ENCODE measurements around the gene JADE2. TPM values are rescaled to one million over a fixed set of nuclear protein-coding genes. Genes with fewer than 3 reads are reported as not detected.

Gene JADE2
- polyA plus RNA-seq, 3 donors = 2.1 to 10.2 (median 3.1) TPM

DNA sequence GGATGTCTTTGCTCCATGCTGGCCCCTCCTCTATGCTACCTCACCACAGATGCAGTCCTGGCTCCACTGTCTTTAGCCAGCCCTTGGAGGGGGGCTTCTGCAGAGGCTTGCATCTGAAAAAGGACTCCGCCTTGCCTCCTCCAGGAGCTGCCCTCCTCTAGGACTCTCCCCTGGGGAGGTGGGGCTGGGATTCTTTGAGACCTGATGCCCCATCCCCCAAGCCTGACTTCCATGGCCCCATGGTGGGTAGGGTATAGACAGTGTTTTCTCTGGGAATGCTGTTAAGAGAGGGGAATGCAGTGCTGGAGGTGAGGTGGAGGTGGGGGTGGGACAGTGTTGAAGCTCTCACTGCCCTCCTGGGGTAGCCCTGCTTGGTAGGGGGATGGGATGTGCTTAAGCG is 14.3 kb downstream of the JADE2 start:
- Histone ChIP-seq H3K9me3 (replicated peaks in 1 of 2; ENCODE audit: control insufficient read depth in 1 of 2, insufficient read depth in 1 of 2, low read length in 2 of 2) (no peaks in the 10 kb centered on the region), H3K4me1 (ENCODE audit: control insufficient read depth in 1 of 2, insufficient read depth in 2 of 2, low read length in 2 of 2) (peaks cover 14 to 17% of the 10 kb centered on the region in 2 donors), H3K4me3 (replicated peaks in 1 of 3; ENCODE audit: low read depth in 2 of 3, low read length in 3 of 3) (no peak overlapping the region), H3K9ac (ENCODE audit: insufficient read depth, low read length, poor library complexity, severe bottlenecking) (no peak overlapping the region), H2AFZ (ENCODE audit: insufficient read depth, low read depth, low read length, poor library complexity, severe bottlenecking) (no peak overlapping the region), H3K36me3 (replicated peaks in 1 of 2; ENCODE audit: control insufficient read depth in 1 of 2, insufficient read depth in 2 of 2, low read length in 2 of 2) (peaks cover 10 to 52% of the 10 kb centered on the region in 2 donors), H4K20me1 (ENCODE audit: insufficient read depth, low read length) (peaks cover 50% of the 10 kb centered on the region), H3K27ac (ENCODE audit: low read depth in 1 of 2, low read length in 2 of 2) (no peak overlapping the region), H3K79me2 (ENCODE audit: insufficient read depth, low read length) (peaks cover 7% of the 10 kb centered on the region), H3K27me3 (ENCODE audit: control insufficient read depth in 2 of 2, insufficient read depth in 2 of 2, low read length in 2 of 2) (no peaks in the 10 kb centered on the region), H3K4me2 (replicated peaks; ENCODE audit: extremely low read depth, low read length, poor library complexity, severe bottlenecking) (no peak overlapping the region)
- H3K27ac Mint-ChIP-seq = peak overlapping the region in 1 of 7 donors; percentile 66
- WGBS (ENCODE audit: insufficient coverage) = no CpG with 5 or more reads among the region's 2 CpGs
- DNase-seq = no peak
- H3K36me3 Mint-ChIP-seq = peaks cover 42 to 46% of the 10 kb centered on the region in 2 donors
- intact Hi-C loops (cut with micrococcal nuclease) = no loop called here
- H3K4me3 Mint-ChIP-seq = no peak overlapping the region
- H3K27me3 Mint-ChIP-seq (ENCODE audit: low read depth in 3 of 3) = peaks cover 0 to 1% (median 0%) of the 10 kb centered on the region in 3 donors
- TF ChIP-seq CTCF (IDR thresholded peaks at IDR 0.05) = no peak
- peaks cover 15% of the 10 kb centered on the region for H3K4me1 Mint-ChIP-seq
- no peaks in the 10 kb centered on the region for H3K9me3 Mint-ChIP-seq

DNA sequence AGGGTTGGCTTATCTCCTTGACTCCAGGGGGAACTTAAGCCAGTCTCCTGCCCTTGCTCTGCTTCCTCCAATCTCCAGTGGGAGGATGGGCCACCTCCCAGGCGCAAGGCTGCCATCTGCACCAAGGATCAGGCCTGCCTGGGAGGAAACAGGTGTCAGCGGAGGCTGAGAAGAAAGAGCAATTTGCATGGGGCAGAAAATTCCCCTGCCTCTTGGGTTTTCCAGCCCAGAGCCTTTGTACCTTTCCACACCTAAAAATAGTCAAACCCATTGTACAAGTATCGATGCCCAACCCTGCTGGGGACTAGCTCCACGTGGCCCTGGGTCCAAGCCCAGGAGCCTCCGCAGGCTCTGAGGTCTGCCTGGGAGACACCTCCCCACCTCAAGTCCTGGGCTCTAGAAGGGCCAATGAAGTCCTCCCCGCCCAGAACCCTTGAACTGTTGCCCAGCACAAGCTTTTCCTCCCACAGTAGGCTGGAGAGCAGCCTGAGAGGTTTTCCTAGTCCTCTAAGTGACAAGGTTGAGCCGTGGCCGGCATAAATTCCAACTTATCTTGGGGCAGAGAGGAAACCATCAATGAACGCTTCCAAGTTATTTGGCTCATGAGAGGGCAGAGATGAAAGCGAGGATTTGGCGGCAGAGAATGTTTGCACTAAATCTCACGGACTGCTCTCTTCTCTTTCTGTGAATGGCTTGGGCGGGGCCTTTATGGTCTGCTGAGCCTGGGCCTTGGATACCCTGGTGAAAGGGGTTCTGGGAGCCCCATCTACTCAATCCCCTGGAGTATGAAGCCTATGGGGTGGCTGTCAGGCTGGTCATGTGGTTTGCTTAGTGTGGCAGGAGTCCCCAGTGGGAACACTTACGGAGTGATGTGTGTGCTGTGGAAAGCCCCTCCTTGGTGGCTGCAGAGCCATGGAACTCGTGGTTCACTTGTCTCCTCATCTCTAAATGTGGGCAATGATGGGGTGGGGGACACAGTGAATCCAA is 15.6 kb downstream of the JADE2 start:
- Histone ChIP-seq H2AFZ (ENCODE audit: insufficient read depth, low read depth, low read length, poor library complexity, severe bottlenecking) (no peak overlapping the region), H3K4me3 (replicated peaks in 1 of 3; ENCODE audit: low read depth in 2 of 3, low read length in 3 of 3) (no peak overlapping the region), H3K79me2 (ENCODE audit: insufficient read depth, low read length) (no peaks in the 10 kb centered on the region), H3K4me1 (ENCODE audit: control insufficient read depth in 1 of 2, insufficient read depth in 2 of 2, low read length in 2 of 2) (peaks cover 22 to 26% of the 10 kb centered on the region in 2 donors), H4K20me1 (ENCODE audit: insufficient read depth, low read length) (peaks cover 38% of the 10 kb centered on the region), H3K4me2 (replicated peaks; ENCODE audit: extremely low read depth, low read length, poor library complexity, severe bottlenecking) (no peak overlapping the region), H3K27ac (ENCODE audit: low read depth in 1 of 2, low read length in 2 of 2) (no peak overlapping the region), H3K36me3 (replicated peaks in 1 of 2; ENCODE audit: control insufficient read depth in 1 of 2, insufficient read depth in 2 of 2, low read length in 2 of 2) (peaks cover 10 to 49% of the 10 kb centered on the region in 2 donors), H3K9me3 (replicated peaks in 1 of 2; ENCODE audit: control insufficient read depth in 1 of 2, insufficient read depth in 1 of 2, low read length in 2 of 2) (no peaks in the 10 kb centered on the region), H3K9ac (ENCODE audit: insufficient read depth, low read length, poor library complexity, severe bottlenecking) (no peak overlapping the region), H3K27me3 (ENCODE audit: control insufficient read depth in 2 of 2, insufficient read depth in 2 of 2, low read length in 2 of 2) (no peaks in the 10 kb centered on the region)
- no peak for DNase-seq
- TF ChIP-seq CTCF (IDR thresholded peaks at IDR 0.05) = no peak
- H3K4me3 Mint-ChIP-seq = no peak overlapping the region
- H3K36me3 Mint-ChIP-seq = peaks cover 40 to 42% of the 10 kb centered on the region in 2 donors
- 95% methylated on average over 11 of the region's 15 CpGs for WGBS (ENCODE audit: insufficient coverage)
- H3K27ac Mint-ChIP-seq = no peak overlapping the region
- intact Hi-C loops (cut with micrococcal nuclease) = no loop called here
- no peaks in the 10 kb centered on the region for H3K9me3 Mint-ChIP-seq
- peaks cover 24% of the 10 kb centered on the region for H3K4me1 Mint-ChIP-seq
- H3K27me3 Mint-ChIP-seq (ENCODE audit: low read depth in 3 of 3) = no peaks in the 10 kb centered on the region
